IPS DF 19.7 (cell line): ENCODE data around the gene PARP8.
"Not testable (repeated sequence)": the region's sequence is repeated elsewhere in the genome, so short reads cannot be mapped to it uniquely, and the experiment has no call there.

Experiments
- DNase-seq: peaks from one replicate; pipeline ENCODE4 v3.0.0-alpha.2; 2013; ENCODE audit warnings: low read depth, low spot score

PARP8 gene

GRCh38 chr5:50684721-50685120 lies 18.3 kb downstream of the PARP8 start:
- no peak for DNase-seq

GRCh38 chr5:50687548-50687947 lies 21.1 kb downstream of the PARP8 start:
- no peak for DNase-seq

DNA sequence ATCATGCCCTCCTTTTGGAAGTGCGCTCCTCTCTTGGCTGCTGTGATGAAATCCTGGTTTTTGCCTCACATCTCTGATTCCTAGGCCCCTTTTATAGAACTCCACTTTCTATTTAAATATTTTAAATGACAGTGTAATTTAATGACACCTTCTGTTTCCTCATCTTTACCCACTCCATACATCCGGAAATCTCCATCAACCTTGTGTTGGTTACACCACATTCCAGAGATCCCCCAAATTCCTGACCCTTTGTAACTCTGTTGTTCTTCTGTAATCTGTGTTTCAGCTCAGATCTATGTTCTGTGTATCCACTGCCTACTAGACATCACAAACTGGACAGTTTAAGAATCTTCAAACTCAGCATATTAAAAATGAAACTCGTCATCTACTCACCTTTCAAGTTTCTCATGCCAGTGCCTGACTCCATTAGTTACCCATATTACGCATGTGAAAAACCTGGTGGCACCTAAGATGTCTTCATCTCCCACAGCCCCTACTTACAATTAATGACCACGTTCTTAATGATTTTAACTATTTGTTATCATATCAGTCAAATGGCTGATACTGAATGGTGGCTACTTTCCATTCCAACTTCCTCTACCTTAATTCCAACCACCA lies 25.1 kb downstream of the PARP8 start:
- DNase-seq: no peak

GRCh38 chr5:50694027-50694590 lies 27.7 kb downstream of the PARP8 start:
- no peak for DNase-seq

DNA sequence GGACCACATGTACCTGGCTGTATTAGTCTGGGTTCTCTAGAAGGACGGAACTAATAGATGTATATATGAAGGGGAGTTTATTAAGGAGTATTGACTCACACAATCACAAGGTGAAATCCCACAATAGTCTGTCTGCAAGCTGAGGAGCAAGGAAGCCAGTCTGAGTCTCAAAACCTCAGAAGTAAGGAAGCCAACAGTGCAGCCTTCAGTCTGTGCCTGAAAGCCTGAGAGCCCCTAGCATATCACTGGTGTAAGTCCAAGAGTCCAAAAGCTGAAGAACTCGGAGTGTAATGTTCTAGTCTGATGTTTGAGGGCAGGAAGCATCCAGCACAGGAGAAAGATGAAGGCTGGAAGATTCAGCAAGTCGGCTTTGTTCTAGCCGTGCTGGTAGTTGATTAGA lies 28.2 kb downstream of the PARP8 start:
- DNase-seq: not testable (repeated sequence)

GRCh38 chr5:50697739-50698138 lies 31.3 kb downstream of the PARP8 start:
- no peak for DNase-seq

DNA sequence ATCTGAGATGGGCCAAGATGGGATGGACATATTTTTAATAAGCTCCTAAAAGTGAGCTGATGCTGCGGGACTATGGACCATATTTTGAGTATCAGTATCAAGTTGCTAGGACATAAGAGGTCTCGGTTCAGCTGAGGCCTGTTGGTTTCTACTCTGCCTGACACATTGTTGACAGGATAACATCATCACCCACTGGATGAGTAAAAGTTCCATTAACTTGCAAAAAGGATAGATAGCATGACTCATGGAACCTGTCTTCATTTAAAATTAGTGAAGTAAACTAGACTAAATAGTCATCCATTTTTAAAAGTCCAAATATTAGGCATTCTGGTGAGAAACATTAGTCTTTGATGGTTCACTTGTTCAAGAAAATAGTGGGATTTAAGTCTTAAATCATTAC lies 33.3 kb downstream of the PARP8 start:
- no peak for DNase-seq

DNA sequence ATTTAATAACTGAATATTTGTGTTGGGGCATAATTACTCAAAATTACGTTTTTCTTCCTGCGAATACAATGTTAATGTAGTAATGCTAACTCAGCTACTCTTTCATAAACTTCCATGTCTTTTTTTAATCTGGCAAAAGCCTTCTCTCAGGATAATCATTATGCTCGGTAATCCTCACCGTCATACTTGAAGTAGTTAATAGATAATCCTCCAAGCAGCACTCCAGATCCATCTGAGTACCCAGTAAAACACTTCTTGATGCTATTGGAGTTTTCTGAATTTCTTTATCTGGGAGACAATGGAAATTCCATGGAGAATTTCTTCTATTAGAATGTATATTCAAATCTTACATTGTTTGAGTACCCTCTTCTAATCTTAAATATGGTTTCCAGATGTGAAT lies 34.3 kb downstream of the PARP8 start:
- DNase-seq: no peak

GRCh38 chr5:50702615-50703366 lies 36.4 kb downstream of the PARP8 start:
- no peak for DNase-seq

- DNase-seq: no peak
Measured at GRCh38 chr5:50703367-50703666, 36.9 kb downstream of the PARP8 start.

DNA sequence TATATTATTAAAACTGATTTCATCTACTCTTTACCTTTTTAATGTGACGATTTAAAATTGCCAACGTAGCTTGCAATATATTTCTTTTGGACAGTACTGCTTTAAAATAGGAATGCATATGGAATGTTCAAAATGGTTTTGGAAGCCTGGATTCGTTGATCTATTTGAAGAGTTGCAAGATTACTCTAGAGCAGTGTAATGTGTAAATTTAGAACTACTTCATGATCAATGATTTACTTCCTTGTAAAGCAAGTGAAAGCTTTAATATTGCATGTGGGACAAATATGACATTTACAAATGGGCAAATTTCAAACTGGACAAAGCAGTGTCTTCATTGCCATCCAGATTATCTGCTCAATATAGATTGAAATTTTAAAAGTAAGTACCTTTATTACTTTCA lies 38.3 kb downstream of the PARP8 start:
- DNase-seq: no peak

GRCh38 chr5:50709471-50709870 lies 43.0 kb downstream of the PARP8 start:
- DNase-seq: no peak

DNA sequence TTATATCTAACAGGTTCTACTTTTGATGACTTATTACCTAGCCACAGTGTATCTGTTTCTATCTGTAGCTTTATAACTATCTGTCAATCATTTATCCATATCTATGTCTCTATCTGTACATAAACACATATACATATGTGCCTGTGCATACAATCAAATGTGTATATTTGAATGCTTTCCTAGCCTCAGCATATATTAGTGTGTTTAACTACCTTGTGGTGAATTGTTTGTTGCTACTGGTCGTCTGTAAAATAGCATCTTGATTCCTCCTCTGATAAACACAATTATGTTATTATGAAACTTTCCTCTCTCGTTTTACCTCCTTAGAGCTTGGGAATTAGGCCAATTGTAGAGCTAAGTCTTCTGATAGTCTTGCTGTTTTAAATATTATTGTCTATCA lies 44.4 kb downstream of the PARP8 start:
- no peak for DNase-seq

GRCh38 chr5:50711280-50711679 lies 44.8 kb downstream of the PARP8 start:
- DNase-seq: no peak

DNA sequence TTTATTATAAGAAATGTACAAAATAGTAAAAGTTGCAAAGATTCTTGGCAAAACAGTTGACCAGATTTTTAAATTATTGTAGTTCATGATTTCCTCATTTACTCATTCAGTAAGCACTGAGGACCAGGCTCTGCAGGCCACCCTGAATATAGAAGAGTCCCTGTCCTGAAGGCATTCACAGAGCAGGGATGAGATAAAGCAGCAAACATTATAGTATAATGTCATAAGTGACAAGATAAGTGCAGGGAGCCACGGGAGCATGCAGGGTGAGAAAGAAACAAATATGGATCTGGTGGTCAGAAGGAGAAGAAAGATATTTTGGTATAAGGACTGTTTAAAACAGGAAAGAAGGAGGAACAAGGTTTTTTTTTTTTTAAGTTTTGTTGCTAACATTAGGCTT lies 46.0 kb downstream of the PARP8 start:
- no peak for DNase-seq

GRCh38 chr5:50715001-50715400 lies 48.6 kb downstream of the PARP8 start:
- no peak for DNase-seq

DNA sequence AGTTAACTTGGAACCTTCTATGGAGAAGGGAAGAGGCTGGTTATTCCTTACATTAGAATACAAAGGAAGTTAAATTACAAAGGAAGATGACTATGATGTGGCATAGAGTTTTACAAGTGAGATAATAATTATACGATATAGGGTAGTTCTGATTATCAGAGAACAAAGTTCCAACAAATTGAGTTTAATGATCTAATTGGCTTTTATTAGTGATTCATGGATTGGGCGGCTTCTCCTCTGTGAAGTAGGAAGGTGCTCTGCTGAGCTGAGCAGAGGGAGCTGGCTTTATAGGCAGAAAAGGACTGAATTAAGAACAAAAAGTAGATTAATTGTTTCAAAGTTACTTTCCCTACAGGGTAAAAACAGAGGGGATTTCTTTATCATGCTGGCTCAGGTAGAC lies 49.7 kb downstream of the PARP8 start:
- no peak for DNase-seq

- no peak for DNase-seq
Measured at GRCh38 chr5:50717651-50718050, 51.2 kb downstream of the PARP8 start.

- no peak for DNase-seq
Measured at GRCh38 chr5:50720061-50720710, 53.7 kb downstream of the PARP8 start.

GRCh38 chr5:50722223-50722622 lies 55.8 kb downstream of the PARP8 start:
- DNase-seq: no peak

DNA sequence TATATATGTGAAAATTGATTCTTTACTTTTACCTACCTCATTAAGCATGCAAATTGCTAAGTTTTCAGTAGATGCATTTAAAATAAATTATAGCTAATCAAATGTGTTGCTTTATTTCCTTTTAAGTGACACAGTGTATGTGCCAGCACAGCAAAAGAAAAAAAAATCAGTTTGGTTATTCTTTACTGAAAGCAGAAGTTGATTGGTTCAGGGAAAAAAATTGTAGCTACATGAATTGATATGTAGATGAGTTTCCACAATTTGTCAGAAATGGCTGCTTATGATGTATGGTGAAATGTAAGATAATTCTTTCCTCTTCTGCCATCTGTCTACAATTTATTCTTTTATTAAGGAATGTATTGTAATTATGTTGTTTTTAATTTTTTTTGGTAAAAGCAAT lies 57.8 kb downstream of the PARP8 start:
- no peak for DNase-seq

DNA sequence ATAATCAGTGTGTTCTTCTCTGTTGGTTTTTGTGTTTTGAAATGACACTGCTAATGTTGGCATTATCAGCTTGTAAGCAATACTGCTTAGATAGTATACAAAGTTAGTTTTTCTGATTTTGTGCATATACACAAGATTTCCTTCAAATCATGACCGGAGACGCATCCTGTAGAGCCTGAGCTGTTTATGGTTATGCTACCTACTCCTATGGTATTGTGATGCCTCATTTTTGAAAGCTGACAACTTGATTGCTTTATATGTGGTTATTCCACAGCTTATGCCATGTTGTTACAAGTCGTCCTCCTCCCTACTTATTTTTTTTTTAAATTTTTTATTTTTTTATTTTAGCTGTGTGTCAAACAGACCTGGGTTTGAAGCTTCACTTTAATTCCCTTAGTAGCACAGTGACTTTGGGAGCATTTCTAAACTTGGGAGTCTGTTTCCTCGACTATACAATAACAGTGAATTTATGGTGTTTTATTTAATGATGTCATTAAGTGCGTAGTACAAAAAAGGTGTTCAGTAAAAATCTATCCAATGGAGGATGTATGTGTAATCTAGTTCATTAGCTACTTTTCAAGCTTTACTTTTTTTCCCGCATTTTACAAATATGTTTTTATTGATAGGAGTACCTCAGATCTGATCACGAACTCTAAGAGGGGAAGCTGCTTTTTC lies 59.5 kb downstream of the PARP8 start:
- DNase-seq: no peak
